HG02798 (cell line): ENCODE measurements around the gene TTC28.
"Not testable (repeated sequence)": the region's sequence is repeated elsewhere in the genome, so short reads cannot be mapped to it uniquely, and the experiment has no call there.

Experiments
- ATAC-seq: cut with Tn5 transposase; IDR thresholded peaks from one replicate; pipeline ENCODE4 v1.9.1; 2021; ENCODE audit warnings: mild to moderate bottlenecking; ENCODE audit not compliant: unreplicated experiment, poor library complexity

The TTC28 gene

DNA sequence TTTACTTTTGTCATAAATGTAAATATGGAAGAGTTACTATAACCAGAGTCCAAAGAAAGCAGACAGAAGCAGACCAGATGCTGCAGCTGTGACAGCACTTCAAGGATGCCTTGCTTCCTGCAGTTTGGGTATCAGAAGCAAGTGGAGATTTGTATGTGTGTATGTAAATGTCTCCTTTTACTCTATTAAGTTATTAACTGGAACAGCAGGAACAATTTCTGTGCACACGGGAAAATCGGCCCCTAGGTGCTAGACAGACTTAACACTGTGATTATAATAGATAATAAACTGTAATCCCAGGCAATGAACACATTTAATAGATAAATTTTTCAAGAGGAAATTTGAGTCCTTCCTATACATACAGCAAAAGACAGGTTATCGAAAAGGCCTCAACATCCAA is 582.0 kb downstream of the TTC28 start:
- ATAC-seq, result no peak

DNA sequence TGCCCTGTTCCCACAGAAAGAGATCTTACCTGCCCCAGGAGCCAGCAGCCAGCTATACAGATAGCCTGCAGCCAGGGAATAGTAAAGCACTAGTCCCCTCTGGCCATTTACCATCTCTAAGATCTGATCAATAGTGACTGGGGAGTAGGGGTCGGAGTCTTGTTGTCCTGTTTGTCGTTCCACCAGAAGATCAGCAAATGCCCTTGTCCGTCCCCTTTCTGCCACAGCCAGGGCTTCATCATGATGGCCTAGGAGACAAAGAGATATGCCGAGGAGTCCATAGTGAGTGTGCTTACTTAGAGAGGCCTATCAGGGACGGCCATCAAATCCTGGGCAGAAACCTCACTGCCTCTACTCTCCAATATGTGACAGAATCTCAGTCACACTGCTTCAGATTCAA is 583.5 kb downstream of the TTC28 start:
- ATAC-seq, result no peak

DNA sequence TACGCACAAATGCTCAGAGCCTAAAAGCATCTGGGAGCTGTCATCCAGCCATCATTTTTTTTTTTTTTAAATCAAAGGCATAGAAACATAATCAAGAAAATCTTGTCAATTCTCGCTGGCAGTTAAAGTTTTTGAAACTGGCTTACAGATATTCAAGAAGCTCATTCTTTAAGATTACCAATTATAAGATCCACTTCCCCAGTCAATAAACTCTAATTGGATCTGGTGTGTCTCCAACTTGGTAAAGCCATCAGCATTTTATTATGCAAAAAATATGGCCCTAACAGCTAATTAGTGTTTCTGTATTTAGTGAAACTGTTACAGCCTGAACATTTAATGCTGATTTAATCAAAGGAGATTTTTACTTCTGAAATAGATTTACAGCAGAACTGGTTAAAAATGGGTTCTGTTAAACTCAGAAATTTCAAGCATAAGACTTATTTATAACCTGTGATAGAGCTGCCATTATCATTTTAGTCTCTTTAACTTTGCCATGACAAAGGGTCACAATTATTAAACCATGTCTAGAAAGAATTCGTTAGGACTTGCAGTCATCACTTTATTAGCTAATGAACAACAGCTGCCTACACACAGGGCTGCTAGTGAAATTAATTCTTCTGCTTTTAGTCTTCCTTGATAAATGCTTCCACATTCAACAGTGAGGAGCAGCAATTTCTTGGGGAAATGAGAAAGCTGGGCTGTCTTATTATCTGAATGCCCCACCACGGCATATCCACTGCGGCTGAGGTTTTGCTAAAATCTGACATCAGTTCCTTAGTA is 584.1 kb downstream of the TTC28 start:
- ATAC-seq, result no peak

DNA sequence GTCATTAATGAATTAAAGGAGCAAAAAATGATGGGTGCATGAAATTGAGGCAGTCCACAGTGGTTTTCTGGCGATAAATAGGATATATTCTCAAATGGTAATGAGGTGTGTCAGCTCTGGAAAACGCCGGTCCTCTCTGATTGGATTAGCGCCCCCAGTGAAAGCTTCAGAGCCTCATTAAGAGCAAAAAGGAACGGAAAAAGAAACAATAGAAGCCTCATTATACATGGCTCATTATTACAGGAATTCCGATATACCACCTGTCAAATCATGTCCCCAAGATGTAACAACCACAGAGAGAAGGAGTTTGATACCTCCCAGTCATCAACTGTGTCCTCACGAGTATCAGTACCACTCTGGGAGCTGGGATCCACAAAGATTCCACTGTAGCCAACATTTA is 584.9 kb downstream of the TTC28 start:
- no peak for ATAC-seq

DNA sequence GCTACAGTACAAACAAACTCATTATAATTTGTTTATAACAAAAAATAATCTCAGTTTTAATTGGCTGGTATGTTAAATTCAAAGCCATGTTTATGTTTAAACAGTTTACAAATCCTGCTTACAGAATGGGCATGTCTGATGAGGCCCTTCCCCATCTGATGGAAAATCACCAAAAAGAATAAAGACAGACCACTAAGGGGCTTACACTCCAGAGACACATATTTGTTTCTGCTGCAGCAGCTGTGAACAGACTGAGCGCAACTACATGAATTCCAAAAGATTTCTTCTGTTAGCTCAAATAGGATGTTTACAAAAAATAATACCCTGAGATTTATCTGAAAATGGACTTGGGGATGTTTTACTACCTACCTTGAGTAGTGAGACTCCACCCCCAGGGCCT is 585.9 kb downstream of the TTC28 start:
- no peak for ATAC-seq

DNA sequence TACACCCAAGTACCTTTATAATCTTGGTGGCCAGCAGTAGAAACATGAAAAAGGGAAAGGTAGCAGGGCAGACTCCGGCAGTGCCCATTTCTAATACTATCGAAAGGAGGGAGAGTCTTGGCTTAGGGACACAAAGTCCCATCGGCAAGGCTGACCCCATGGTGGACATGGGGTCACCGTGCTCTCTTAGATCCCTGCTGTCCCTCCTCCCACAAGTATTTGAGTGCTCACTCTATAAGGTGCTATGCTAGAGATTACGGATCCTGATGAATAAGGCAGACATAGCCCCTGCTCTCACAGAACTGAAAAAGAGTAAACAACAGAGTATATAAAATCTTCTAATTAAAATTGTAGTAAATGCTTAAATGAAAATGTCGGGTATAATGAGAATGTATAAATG is 588.2 kb downstream of the TTC28 start:
- no peak for ATAC-seq

DNA sequence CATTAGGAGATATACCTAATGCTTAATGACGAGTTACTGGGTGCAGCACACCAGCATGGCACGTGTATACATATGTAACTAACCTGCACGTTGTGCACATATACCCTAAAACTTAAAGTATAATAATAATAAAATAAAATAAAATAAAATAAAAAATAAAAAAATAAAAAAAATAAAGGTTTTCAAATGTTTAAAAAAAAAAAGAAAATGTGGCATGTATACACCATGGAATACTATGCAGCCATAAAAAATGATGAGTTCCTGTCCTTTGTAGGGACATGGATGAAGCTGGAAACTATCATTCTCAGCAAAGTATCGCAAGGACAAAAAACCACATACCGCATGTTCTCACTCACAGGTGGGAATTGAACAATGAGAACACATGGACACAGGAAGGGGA is 590.1 kb downstream of the TTC28 start:
- not testable (repeated sequence) for ATAC-seq

DNA sequence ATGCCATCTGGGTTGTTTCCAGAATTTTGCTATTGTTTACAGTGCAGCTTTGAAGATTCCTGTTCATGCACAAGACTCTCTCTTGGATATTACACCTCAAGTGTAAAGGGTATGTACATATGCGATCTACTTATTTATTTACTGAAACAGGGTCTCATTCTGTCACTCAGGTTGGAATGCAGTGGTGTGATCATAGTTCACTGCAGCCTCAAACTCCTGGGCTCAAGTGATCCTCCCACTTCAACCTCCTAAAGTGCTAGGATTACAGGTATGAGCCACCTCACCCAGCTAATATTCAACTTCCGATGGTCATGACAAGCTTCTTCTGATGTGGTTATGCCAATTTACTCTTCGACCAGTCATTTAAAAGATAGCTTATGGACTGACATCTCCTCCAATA is 602.5 kb downstream of the TTC28 start:
- no peak for ATAC-seq

DNA sequence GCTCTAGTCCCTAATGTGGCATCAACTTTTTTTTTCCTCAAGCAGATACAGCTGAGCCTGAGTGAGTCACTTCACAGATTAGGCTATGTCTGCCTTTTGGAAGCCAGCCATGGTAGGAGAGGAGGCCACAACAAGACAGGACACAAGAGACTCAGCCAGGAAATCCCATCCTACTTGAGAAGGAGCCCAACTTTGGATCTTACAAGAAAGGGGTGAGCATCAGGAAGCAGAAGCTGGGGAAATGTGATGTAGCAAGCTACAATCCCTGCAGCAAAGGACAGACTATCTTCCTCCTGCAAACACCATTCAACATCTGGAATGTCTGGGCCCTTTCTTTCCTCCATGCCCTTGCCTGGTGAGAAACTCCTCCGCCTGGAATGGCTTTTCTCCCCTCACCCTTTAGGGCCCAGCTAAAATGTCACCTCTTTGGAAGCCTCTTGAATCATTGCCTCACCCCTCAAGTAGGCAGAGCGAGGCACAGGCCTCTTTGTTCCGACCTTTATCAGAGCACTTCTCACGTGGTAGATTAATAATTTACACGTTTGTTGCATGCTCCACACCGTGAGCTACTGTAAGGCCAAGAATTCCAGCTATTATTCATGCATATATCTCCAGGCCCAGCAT is 604.2 kb downstream of the TTC28 start:
- no peak for ATAC-seq

DNA sequence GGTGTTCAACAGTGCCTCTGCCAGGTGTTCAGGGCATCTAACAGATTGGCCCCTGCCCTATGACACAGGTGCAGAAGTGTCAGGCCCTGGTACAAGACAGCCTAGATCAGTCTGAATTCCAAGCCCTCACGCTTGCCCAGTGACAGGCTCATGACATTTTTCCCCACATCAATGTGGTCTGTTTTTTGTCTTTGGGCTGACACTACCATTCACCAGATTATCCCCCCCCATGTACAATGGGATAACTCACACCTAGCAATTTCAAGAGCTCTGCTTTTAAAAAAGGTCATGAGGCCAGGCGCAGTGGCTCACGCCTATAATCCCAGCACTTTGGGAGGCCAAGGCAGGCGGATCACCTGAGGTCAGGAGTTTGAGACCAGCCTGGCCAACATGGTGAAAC is 605.1 kb downstream of the TTC28 start:
- no peak for ATAC-seq

DNA sequence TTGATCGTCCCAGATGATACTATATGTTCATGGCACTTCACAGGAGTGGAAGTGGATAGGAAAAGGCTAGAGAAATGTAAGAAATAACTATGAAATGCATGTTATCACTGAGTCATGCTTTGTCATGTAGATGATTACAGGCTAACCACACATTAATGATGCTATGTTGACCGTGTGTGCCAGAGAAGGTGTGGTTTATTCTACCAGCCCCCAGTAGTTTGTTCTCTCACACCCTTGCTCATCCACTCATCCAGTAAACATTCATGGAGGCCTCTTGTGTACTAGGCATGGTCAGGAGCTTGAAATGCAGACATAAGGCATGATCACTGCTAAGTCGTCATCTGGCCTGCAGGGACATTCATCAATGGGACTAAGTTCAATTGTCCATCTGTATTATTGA is 607.6 kb downstream of the TTC28 start:
- no peak for ATAC-seq

DNA sequence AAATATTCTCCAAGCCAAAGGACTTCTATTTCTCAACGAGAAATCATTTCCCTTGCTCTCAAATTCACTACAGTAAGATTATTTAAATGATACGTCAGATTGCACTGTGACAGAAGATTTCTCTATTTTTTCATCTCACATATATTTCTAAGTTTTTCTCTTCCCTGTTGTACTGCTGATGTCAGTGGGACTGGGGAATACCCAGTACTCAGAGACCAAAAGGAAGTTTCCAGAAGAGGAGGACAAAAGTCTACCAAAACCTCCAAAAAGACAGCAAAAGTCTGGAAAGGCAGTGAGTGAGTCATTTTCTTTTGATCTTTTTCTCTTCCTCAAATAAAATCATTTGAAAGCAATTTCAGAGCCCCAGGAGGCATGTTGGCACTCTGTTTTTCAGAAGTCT is 610.8 kb downstream of the TTC28 start:
- ATAC-seq, result no peak

DNA sequence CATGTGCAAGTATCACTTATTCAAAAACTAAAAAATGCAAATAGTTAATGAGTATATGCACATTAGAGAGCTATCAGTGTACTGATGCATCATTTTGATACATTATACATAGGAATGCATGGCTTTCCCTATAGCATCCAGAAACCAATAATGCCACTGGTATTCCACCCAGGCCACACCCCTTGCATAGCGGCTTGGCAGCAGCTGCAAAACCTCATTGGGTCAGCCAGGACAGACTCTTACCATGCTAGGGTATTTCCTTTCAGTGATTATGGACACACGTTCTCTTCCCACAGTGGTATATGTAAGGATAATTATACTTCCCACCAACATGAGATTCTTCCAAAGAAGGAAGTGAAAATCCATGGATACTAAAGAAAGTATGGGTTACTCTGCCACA is 614.7 kb downstream of the TTC28 start:
- ATAC-seq, result no peak

DNA sequence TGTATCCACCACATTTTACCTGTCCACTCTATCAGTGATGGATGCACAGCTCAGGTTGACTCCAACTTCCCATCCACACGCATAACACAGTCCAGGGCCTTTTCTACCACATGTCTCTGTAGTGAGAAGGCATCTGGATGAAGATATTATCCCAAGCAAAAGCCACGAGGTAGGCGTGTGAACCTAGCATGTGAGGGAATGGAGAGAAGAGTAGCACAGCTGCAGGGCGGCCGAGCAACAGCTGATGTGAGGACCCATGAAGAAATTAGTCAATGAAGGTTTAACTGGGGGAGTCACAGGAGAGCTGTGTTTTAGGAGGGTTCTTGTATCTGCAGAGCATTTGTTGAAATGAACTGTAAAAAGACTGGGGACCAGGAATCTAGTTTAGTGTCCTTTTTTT is 616.0 kb downstream of the TTC28 start:
- no peak for ATAC-seq

DNA sequence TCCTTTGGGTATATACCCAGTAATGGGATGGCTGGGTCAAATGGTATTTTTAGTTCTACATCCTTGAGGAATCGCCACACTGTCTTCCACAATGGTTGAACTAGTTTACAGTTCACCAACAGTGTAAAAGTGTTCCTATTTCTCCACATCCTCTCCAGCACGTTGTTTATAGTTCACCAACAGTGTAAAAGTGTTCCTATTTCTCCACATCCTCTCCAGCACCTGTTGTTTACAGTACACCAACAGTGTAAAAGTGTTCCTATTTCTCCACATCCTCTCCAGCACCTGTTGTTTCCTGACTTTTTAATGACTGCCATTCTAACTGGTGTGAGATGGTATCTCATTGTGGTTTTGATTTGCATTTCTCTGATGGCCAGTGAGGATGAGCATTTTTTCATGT is 619.0 kb downstream of the TTC28 start:
- ATAC-seq, result not testable (repeated sequence)

DNA sequence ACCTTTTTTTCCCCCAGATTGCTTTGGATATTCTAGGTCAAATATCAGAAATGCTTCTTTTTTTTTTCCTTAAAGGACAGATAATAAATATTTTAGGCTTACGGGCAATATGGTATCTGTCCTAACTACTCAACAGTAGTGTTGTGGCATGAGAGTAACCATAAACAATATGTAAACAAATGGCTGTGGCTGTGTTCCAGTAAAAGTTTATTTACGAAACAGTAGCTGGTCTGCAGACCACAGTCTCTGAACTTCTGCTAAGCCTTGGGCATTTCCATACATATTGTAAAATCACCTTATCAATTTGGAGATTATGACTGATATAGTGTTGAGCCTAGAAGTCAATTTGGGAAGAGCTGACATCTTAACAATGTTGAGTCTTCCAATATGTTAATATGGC is 621.6 kb downstream of the TTC28 start:
- ATAC-seq, result no peak

DNA sequence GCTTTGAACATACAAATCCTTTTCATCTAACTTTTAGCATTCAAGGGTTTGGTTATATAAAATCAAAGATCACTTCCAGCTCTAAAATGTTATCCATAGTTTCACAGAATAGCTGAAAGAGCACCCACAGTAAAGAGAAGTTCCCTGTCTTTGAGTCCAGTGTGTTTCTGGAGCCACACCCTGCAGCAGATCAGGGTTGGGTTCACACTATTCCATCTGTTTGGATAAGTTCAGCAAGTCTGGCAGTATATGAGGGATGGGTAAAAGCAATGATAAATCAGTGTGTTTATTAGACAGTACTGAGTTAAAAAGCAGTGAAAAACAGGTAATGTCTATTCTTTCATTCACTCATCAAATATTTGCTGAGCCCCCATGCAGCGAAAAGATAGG is 624.8 kb downstream of the TTC28 start:
- no peak for ATAC-seq

DNA sequence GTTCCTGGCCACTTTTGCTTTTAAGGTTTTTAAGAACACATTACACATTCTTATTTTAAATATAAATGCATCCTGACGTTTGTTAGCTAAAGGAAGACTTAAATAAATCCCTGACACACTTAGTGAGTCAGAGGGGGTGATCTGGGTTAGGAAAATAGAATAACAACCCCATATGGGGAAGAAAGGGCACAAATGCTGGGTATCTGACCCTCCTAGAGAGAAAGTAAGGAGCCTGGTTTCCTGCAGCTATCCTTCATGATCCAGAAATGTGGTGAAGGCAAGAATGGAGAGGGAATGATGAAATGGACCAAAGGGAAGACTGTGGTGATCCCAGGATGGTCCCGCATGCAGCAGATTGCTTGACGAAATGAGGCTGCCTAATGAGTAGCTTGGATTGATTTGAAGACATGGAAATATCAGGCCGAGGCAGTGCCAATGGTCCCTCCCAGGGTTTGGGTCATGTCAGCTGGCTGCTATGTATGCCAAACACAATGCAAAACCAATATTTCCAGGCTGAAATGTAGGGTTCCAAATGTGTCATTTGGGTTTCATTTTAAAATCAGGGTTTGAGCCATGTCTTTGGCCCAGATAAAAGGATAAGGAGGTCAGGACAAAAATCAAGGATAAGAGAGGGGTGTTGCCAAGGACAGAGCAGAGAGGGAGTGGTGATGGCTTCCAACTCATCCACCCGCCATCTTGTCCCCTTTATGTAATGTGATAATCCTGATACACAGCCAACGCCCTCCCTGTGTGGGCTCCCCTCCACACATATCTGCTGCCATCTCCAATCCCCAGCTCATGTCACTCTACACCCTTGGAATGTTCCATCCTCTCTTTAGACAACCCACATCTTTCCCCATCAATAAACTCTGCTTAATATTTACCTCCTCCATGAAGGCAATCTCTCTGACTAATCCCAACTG is 625.5 kb downstream of the TTC28 start:
- ATAC-seq, result no peak

DNA sequence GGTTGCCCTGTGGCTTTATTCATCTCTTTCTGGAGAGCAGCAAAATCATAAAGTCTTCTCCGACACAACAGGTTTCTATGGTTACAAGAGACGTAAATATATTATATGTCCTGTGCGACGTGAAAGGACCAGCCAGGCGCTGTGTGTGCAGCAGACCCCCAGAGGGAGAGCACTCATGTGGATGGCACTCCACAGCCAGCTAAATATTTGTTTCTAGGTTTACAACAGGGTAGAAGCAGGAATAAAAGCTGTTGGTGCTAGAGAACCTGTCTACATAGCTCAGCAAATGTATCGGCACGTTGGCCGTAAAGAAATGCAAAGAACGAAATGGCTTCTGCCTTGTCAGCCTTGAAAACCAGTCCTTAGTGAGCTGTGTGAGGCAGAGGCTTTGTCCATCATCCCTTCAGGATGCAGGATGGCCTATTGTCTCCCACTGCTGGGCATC is 626.8 kb downstream of the TTC28 start:
- no peak for ATAC-seq

DNA sequence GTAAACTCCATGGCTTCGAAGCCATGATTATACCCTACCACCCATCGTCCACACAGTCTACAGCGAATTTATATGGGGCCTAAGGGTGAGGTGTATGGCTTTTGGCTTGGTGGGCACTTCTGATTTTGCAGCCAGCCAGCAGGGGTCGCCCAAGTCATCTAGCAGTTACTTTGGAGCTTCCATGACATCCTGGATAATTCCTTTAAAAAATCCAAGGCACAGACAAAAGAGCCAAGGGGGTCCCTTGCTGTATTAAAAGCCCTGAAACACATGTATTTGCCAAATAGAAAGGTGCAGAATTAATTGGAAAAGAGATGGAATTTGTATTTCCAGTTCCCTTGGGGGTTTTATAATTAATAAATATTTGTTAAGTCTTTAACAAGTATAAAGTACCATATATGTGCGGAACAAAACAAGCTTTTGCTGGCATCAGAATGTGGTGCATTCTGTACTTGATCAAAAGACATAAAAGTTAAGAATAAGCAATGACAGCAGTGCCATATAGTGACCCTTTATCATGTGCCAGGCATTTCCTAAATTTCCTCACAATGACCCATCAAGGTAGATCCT is 627.8 kb downstream of the TTC28 start:
- no peak for ATAC-seq
